Neural progenitor cell (in vitro differentiated cells): ENCODE data around the gene DMBX1. TPM values are rescaled to one million over a fixed set of nuclear protein-coding genes. Genes with fewer than 3 reads are reported as not detected.

Experiments
- DNase-seq: peaks from one replicate; pipeline ENCODE4 v3.0.0-alpha.2; 2016; ENCODE audit warnings: low spot score
- H2AFZ ChIP-seq: fragments of 200-600 bp; sonication (generic); replicated peaks from 2 replicates; pipeline ENCODE4 v1.6.1; 2016; ENCODE audit warnings: antibody characterized with exemption
- H3F3A ChIP-seq: fragments of 200-600 bp; sonication (generic); 2 replicates; pipeline ENCODE4 v1.6.1; 2016; ENCODE audit warnings: antibody characterized with exemption, low read depth
- H3K27ac ChIP-seq: fragments of 200-600 bp; sonication (generic); 2 replicates; pipeline ENCODE4 v1.5.1; 2016; ENCODE audit warnings: mild to moderate bottlenecking
- H3K27me3 ChIP-seq: fragments of 200-600 bp; sonication (generic); 2 replicates; pipeline ENCODE4 v1.6.1; 2016; ENCODE audit warnings: mild to moderate bottlenecking, moderate library complexity
- H3K36me3 ChIP-seq: fragments of 200-600 bp; sonication (generic); 2 replicates; pipeline ENCODE4 v1.5.1; 2016
- H3K4me1 ChIP-seq: fragments of 200-600 bp; sonication (generic); 2 replicates; pipeline ENCODE4 v1.6.1; 2016; ENCODE audit warnings: mixed run types
- H3K4me2 ChIP-seq: fragments of 200-600 bp; sonication (generic); 2 replicates; pipeline ENCODE4 v1.6.1; 2016
- H3K4me3 ChIP-seq: fragments of 200-600 bp; sonication (generic); 2 replicates; pipeline ENCODE4 v1.5.1; 2016
- H3K79me2 ChIP-seq: fragments of 200-600 bp; sonication (generic); 2 replicates; pipeline ENCODE4 v1.6.1; 2016; ENCODE audit warnings: low read depth
- H3K9ac ChIP-seq: fragments of 200-600 bp; sonication (generic); 2 replicates; pipeline ENCODE4 v1.6.1; 2016
- H3K9me3 ChIP-seq: fragments of 200-600 bp; sonication (generic); 2 replicates; pipeline ENCODE4 v1.5.1; 2016; ENCODE audit warnings: low read depth
- H4K20me1 ChIP-seq: fragments of 200-600 bp; sonication (generic); 2 replicates; pipeline ENCODE4 v1.6.1; 2016; ENCODE audit warnings: low read depth
- H3K27ac Mint-ChIP-seq: 3 replicates; pipeline ENCODE4 v1.8.0; 2021; ENCODE audit warnings: mixed read lengths
- H3K27me3 Mint-ChIP-seq: 2 replicates; pipeline ENCODE4 v1.8.0; 2022; ENCODE audit warnings: low read depth, mild to moderate bottlenecking, inconsistent platforms, moderate library complexity, mixed read lengths; ENCODE audit not compliant: insufficient read depth
- H3K36me3 Mint-ChIP-seq: 3 replicates; pipeline ENCODE4 v1.8.0; 2021; ENCODE audit warnings: mixed read lengths
- H3K4me1 Mint-ChIP-seq: 3 replicates; pipeline ENCODE4 v1.8.0; 2021; ENCODE audit warnings: mixed read lengths
- H3K4me3 Mint-ChIP-seq: 3 replicates; pipeline ENCODE4 v1.8.0; 2021; ENCODE audit warnings: mild to moderate bottlenecking, moderate library complexity, mixed read lengths
- H3K9me3 Mint-ChIP-seq: 3 replicates; pipeline ENCODE4 v1.8.0; 2020; ENCODE audit warnings: mixed read lengths
- CTCF ChIP-seq: fragments of 200-600 bp; sonication (generic); IDR thresholded peaks from 2 replicates; pipeline ENCODE4 v1.5.1; 2017; ENCODE audit warnings: antibody characterized with exemption, mild to moderate bottlenecking
- EZH2 ChIP-seq: fragments of 200-600 bp; sonication (generic); IDR thresholded peaks from 2 replicates; pipeline ENCODE4 v1.6.1; 2017; ENCODE audit warnings: antibody characterized with exemption, mild to moderate bottlenecking, moderate library complexity
- EZH2phosphoT487 ChIP-seq: fragments of 200-600 bp; sonication (generic); IDR thresholded peaks from 2 replicates; pipeline ENCODE4 v1.6.1; 2017; ENCODE audit warnings: antibody characterized with exemption
- total RNA-seq: library from RNA; depleted of rRNA; stranded (reverse); fragments of >200 nt; gene quantifications from 2 replicates; pipeline ENCODE4 v1.2.3, GENCODE V29; 2015; ENCODE audit warnings: low replicate concordance

The DMBX1 gene
- total RNA-seq, 1 donor from 2014 or later, result 0.06 TPM

GRCh38 chr1:46450160-46450517 lies 39.5 kb upstream of the DMBX1 start:
- H3K4me2 ChIP-seq, result no peak overlapping the region
- no peak overlapping the region for H2AFZ ChIP-seq
- no peaks in the 10 kb centered on the region for H3K36me3 Mint-ChIP-seq
- no peak for TF ChIP-seq EZH2phosphoT487
- TF ChIP-seq EZH2, result no peak
- TF ChIP-seq CTCF, result no peak
- H3K4me3 Mint-ChIP-seq, result no peak overlapping the region
- H3K9me3 ChIP-seq, result no peaks in the 10 kb centered on the region
- H3K4me3 ChIP-seq, result no peak overlapping the region
- H3K79me2 ChIP-seq, result no peaks in the 10 kb centered on the region
- peaks cover 75% of the 10 kb centered on the region for H4K20me1 ChIP-seq
- peaks cover 100% of the 10 kb centered on the region for H3K27me3 ChIP-seq
- H3K27ac Mint-ChIP-seq, result no peak overlapping the region
- no peak overlapping the region for H3K9ac ChIP-seq
- no peak overlapping the region for H3K27ac ChIP-seq
- H3K4me1 Mint-ChIP-seq, result peaks cover 23% of the 10 kb centered on the region
- no peak for DNase-seq
- H3K27me3 Mint-ChIP-seq, result peaks cover 72% of the 10 kb centered on the region
- H3F3A ChIP-seq, result peaks cover 6% of the 10 kb centered on the region
- no peaks in the 10 kb centered on the region for H3K36me3 ChIP-seq
- peaks cover 2% of the 10 kb centered on the region for H3K9me3 Mint-ChIP-seq
- peaks cover 10% of the 10 kb centered on the region for H3K4me1 ChIP-seq

GRCh38 chr1:46451948-46452930 lies 37.4 kb upstream of the DMBX1 start:
- peaks cover 2% of the 10 kb centered on the region for H3K9me3 Mint-ChIP-seq
- H3K36me3 Mint-ChIP-seq, result no peaks in the 10 kb centered on the region
- peaks cover 5% of the 10 kb centered on the region for H3F3A ChIP-seq
- H3K27ac Mint-ChIP-seq, result no peak overlapping the region
- no peaks in the 10 kb centered on the region for H3K36me3 ChIP-seq
- peaks cover 67% of the 10 kb centered on the region for H4K20me1 ChIP-seq
- H2AFZ ChIP-seq, result no peak overlapping the region
- H3K4me3 Mint-ChIP-seq, result peak overlapping the region; percentile 27
- H3K4me2 ChIP-seq, result no peak overlapping the region
- H3K27me3 ChIP-seq, result peaks cover 100% of the 10 kb centered on the region
- H3K79me2 ChIP-seq, result no peaks in the 10 kb centered on the region
- DNase-seq, result no peak
- no peak overlapping the region for H3K27ac ChIP-seq
- peaks cover 10% of the 10 kb centered on the region for H3K4me1 ChIP-seq
- H3K4me3 ChIP-seq, result no peak overlapping the region
- H3K9ac ChIP-seq, result no peak overlapping the region
- peaks cover 18% of the 10 kb centered on the region for H3K4me1 Mint-ChIP-seq
- H3K9me3 ChIP-seq, result no peaks in the 10 kb centered on the region
- H3K27me3 Mint-ChIP-seq, result peaks cover 66% of the 10 kb centered on the region
- TF ChIP-seq EZH2 (no peak), EZH2phosphoT487 (no peak), CTCF (no peak)

- H3K79me2 ChIP-seq, result no peaks in the 10 kb centered on the region
- Mint-ChIP-seq H3K4me3 (no peak overlapping the region), H3K9me3 (peaks cover 2% of the 10 kb centered on the region), H3K27ac (no peak overlapping the region), H3K36me3 (no peaks in the 10 kb centered on the region), H3K4me1 (peaks cover 15% of the 10 kb centered on the region), H3K27me3 (peaks cover 59% of the 10 kb centered on the region)
- peaks cover 67% of the 10 kb centered on the region for H4K20me1 ChIP-seq
- H2AFZ ChIP-seq, result no peak overlapping the region
- H3K4me3 ChIP-seq, result no peak overlapping the region
- no peaks in the 10 kb centered on the region for H3K36me3 ChIP-seq
- H3K27me3 ChIP-seq, result peaks cover 100% of the 10 kb centered on the region
- H3K4me1 ChIP-seq, result peaks cover 8% of the 10 kb centered on the region
- H3K9me3 ChIP-seq, result no peaks in the 10 kb centered on the region
- H3F3A ChIP-seq, result no peaks in the 10 kb centered on the region
- H3K27ac ChIP-seq, result no peak overlapping the region
- no peak for DNase-seq
- no peak overlapping the region for H3K9ac ChIP-seq
- H3K4me2 ChIP-seq, result no peak overlapping the region
- TF ChIP-seq CTCF (no peak), EZH2 (peak; percentile 51)
Observed at GRCh38 chr1:46452931-46453325, 36.7 kb upstream of the DMBX1 start.
